Neutrophil (primary cell): ENCODE data around the gene SLC52A3.
A peak's percentile ranks its signal among the peaks of the same experiment; 100 is the strongest.
"Not testable (repeated sequence)": the region's sequence is repeated elsewhere in the genome, so short reads cannot be mapped to it uniquely, and the experiment has no call there.

Source experiments
- H3K27ac ChIP-seq: fragments of 200-600 bp; sonication (generic); 2 replicates; pipeline ENCODE4 v1.5.1; 2016; ENCODE audit warnings: mild to moderate bottlenecking, moderate library complexity
- H3K27me3 ChIP-seq: fragments of 200-600 bp; sonication (generic); 2 replicates; pipeline ENCODE4 v1.6.0; 2016; ENCODE audit warnings: mild to moderate bottlenecking
- H3K36me3 ChIP-seq: fragments of 200-600 bp; sonication (generic); 2 replicates; pipeline ENCODE4 v1.5.1; 2017
- H3K4me1 ChIP-seq, 2 experiments: fragments of 200-600 bp in 1 of 2; sonication (generic) in 1 of 2; 1 replicate in 1 of 2; 2 replicates in 1 of 2; pipeline versions ENCODE4 v1.5.1 to v1.6.1; 2013 to 2016; ENCODE audit warnings: low read depth in 1 of 2, low read length in 1 of 2, mild to moderate bottlenecking in 1 of 2, moderate library complexity in 1 of 2; ENCODE audit not compliant: control insufficient read depth in 1 of 2, insufficient read depth in 1 of 2
- H3K4me3 ChIP-seq, 2 experiments: fragments of 200-600 bp in 1 of 2; sonication (generic) in 1 of 2; 1 replicate in 1 of 2; 2 replicates in 1 of 2; pipeline ENCODE4 v1.5.1; 2013 to 2016; ENCODE audit warnings: low read depth in 1 of 2, low read length in 1 of 2, mild to moderate bottlenecking in 1 of 2, moderate library complexity in 1 of 2
- H3K9me3 ChIP-seq: fragments of 200-600 bp; sonication (generic); 2 replicates; pipeline ENCODE4 v1.5.1; 2016
- CTCF ChIP-seq: fragments of 200-600 bp; sonication (generic); IDR thresholded peaks from 2 replicates; pipeline ENCODE4 v1.5.1; 2016; ENCODE audit warnings: antibody characterized with exemption

Gene SLC52A3

GRCh38 chr20:768426-768978 lies at the start of gene SLC52A3:
Gene SLC52A3, minus strand, starts transcription at chr20:768500. Its CDS starts 2,726 bp downstream, at chr20:765774.
- no peaks in the 10 kb centered on the region for H3K4me1 ChIP-seq
- no peaks in the 10 kb centered on the region for H3K9me3 ChIP-seq
- peaks cover 33% of the 10 kb centered on the region for H3K27me3 ChIP-seq
- no peak within 1 kb of the TSS for H3K27ac ChIP-seq
- H3K4me3 ChIP-seq, result no peak within 1 kb of the TSS
- H3K36me3 ChIP-seq, result no peaks in the 10 kb centered on the region
- no peak for TF ChIP-seq CTCF

GRCh38 chr20:815914-816606 lies 47.8 kb upstream of the SLC52A3 start:
- no peaks in the 10 kb centered on the region for H3K27me3 ChIP-seq
- H3K4me1 ChIP-seq, result no peaks in the 10 kb centered on the region
- no peaks in the 10 kb centered on the region for H3K36me3 ChIP-seq
- no peaks in the 10 kb centered on the region for H3K9me3 ChIP-seq
- peak; percentile 96 for TF ChIP-seq CTCF
- no peak overlapping the region for H3K27ac ChIP-seq
- no peak overlapping the region for H3K4me3 ChIP-seq

- H3K36me3 ChIP-seq, result no peaks in the 10 kb centered on the region
- peaks cover 2% of the 10 kb centered on the region for H3K27me3 ChIP-seq
- H3K4me3 ChIP-seq, result no peak overlapping the region
- H3K9me3 ChIP-seq, result no peaks in the 10 kb centered on the region
- H3K4me1 ChIP-seq, result no peaks in the 10 kb centered on the region
- H3K27ac ChIP-seq, result no peak overlapping the region
- no peak for TF ChIP-seq CTCF
Measured at GRCh38 chr20:815226-815625, 46.9 kb upstream of the SLC52A3 start.

- Histone ChIP-seq H3K9me3 (no peaks in the 10 kb centered on the region), H3K4me1 (no peaks in the 10 kb centered on the region), H3K27me3 (peaks cover 19% of the 10 kb centered on the region), H3K27ac (no peak overlapping the region), H3K36me3 (no peaks in the 10 kb centered on the region), H3K4me3 (no peak overlapping the region)
- TF ChIP-seq CTCF, result no peak
Measured at GRCh38 chr20:813390-813789, 45.1 kb upstream of the SLC52A3 start.

GRCh38 chr20:812435-812814 lies 44.1 kb upstream of the SLC52A3 start:
- peaks cover 19% of the 10 kb centered on the region for H3K27me3 ChIP-seq
- H3K4me1 ChIP-seq, H3K36me3 ChIP-seq: not testable (repeated sequence)

GRCh38 chr20:811776-812434 lies 43.6 kb upstream of the SLC52A3 start:
- H3K36me3 ChIP-seq, H3K9me3 ChIP-seq, H3K4me1 ChIP-seq, H3K4me3 ChIP-seq, H3K27ac ChIP-seq: not testable (repeated sequence)
- peaks cover 19% of the 10 kb centered on the region for H3K27me3 ChIP-seq

More at GRCh38 chr20:812435-812814, 44.1 kb upstream of the SLC52A3 start:
- H3K4me3 ChIP-seq, H3K9me3 ChIP-seq, H3K27ac ChIP-seq: not testable (repeated sequence)
